IMR-90 (cell line): ENCODE data around the gene BRIP1. TPM values are rescaled to one million over a fixed set of nuclear protein-coding genes. Genes with fewer than 3 reads are reported as not detected.

Experiments
- ATAC-seq: fragments of 200-7000 bp; cut with Tn5 transposase; 2 replicates; pipeline ENCODE4 v1.9.1; 2020; ENCODE audit warnings: low read depth, mild to moderate bottlenecking, moderate library complexity
- BruUV-seq: library from RNA; stranded (reverse); fragments of 400-500 nt; replicated peaks from 2 replicates; lab custom pipeline; 2021; lab: Mats Ljungman, UMichigan
- CTCF ChIA-PET: fragments of 300-600 bp; formaldehyde crosslinking; extraction: SDS; loops from one replicate; lab custom pipeline; 2021; ENCODE audit warnings: antibody characterized with exemption; lab: Yijun Ruan, JAX
- POLR2A ChIA-PET: fragments of 300-600 bp; sonication (Branson Sonifier 250); formaldehyde crosslinking; loops from one replicate; lab custom pipeline; 2022; ENCODE audit warnings: antibody characterized with exemption; ENCODE audit not compliant: unreplicated experiment; lab: Charles Lee
- DNase-seq: peaks from one replicate; pipeline ENCODE4 v3.0.0; 2013
- H2AFZ ChIP-seq: replicated peaks from 2 replicates; pipeline ENCODE3; 2013; ENCODE audit warnings: low read length, mild to moderate bottlenecking; ENCODE audit not compliant: poor library complexity
- H2AK5ac ChIP-seq: 2 replicates; pipeline ENCODE4 v1.6.1; 2013; ENCODE audit warnings: low read depth, low read length, inconsistent platforms
- H2AK9ac ChIP-seq: replicated peaks from 2 replicates; pipeline ENCODE3; 2013; ENCODE audit warnings: mild to moderate bottlenecking, low read depth, low read length, moderate library complexity; ENCODE audit not compliant: poor library complexity
- H2BK120ac ChIP-seq: 2 replicates; pipeline ENCODE4 v1.6.1; 2013; ENCODE audit warnings: low read depth, low read length, inconsistent platforms
- H2BK15ac ChIP-seq: 3 replicates; pipeline ENCODE4 v1.6.1; 2013; ENCODE audit warnings: low read depth, low read length, inconsistent platforms
- H2BK20ac ChIP-seq: 2 replicates; pipeline ENCODE4 v1.6.1; 2013; ENCODE audit warnings: low read depth, mild to moderate bottlenecking, inconsistent platforms, low read length, moderate library complexity
- H2BK5ac ChIP-seq: 2 replicates; pipeline ENCODE4 v1.6.1; 2013; ENCODE audit warnings: mild to moderate bottlenecking, low read depth, low read length, inconsistent platforms; ENCODE audit not compliant: poor library complexity, severe bottlenecking
- H3K14ac ChIP-seq: replicated peaks from 2 replicates; pipeline ENCODE4 v1.6.1; 2013; ENCODE audit warnings: low read depth, low read length, inconsistent platforms
- H3K18ac ChIP-seq: 2 replicates; pipeline ENCODE4 v1.6.1; 2013; ENCODE audit warnings: low read depth, low read length, control low read depth
- H3K23ac ChIP-seq: 2 replicates; pipeline ENCODE4 v1.6.1; 2013; ENCODE audit warnings: low read depth, low read length, inconsistent platforms
- H3K27ac ChIP-seq: 2 replicates; pipeline ENCODE4 v1.5.1; 2013; ENCODE audit warnings: mild to moderate bottlenecking, control low read depth, low read length; ENCODE audit not compliant: insufficient read depth
- H3K27me3 ChIP-seq: 2 replicates; pipeline ENCODE4 v1.6.1; 2013; ENCODE audit warnings: low read length; ENCODE audit not compliant: control insufficient read depth, insufficient read depth
- H3K36me3 ChIP-seq: 2 replicates; pipeline ENCODE4 v1.6.1; 2013; ENCODE audit warnings: low read length, mixed read lengths; ENCODE audit not compliant: control insufficient read depth, insufficient read depth
- H3K4ac ChIP-seq: 2 replicates; pipeline ENCODE4 v1.6.1; 2013; ENCODE audit warnings: low read depth, low read length, inconsistent platforms
- H3K4me1 ChIP-seq: 2 replicates; pipeline ENCODE4 v1.6.1; 2013; ENCODE audit warnings: low read length, mixed read lengths; ENCODE audit not compliant: control insufficient read depth, insufficient read depth
- H3K4me2 ChIP-seq: 2 replicates; pipeline ENCODE4 v1.6.1; 2013; ENCODE audit warnings: low read depth, mild to moderate bottlenecking, control low read depth, low read length, moderate library complexity
- H3K4me3 ChIP-seq: 2 replicates; pipeline ENCODE4 v1.5.1; 2013; ENCODE audit warnings: low read depth, mild to moderate bottlenecking, control low read depth, low read length, moderate library complexity; ENCODE audit not compliant: insufficient read depth
- H3K56ac ChIP-seq: 2 replicates; pipeline ENCODE4 v1.6.1; 2013; ENCODE audit warnings: low read length, inconsistent platforms; ENCODE audit not compliant: insufficient read depth; ENCODE audit errors: extremely low read depth
- H3K79me1 ChIP-seq, 2 experiments: 2 replicates each; pipeline ENCODE4 v1.6.1; 2013; ENCODE audit warnings: low read length in 2 of 2, inconsistent platforms in 1 of 2, low read depth in 1 of 2
- H3K9ac ChIP-seq: 2 replicates; pipeline ENCODE4 v1.6.1; 2013; ENCODE audit warnings: low read depth, low read length, control low read depth
- H3K9me1 ChIP-seq: 2 replicates; pipeline ENCODE4 v1.6.1; 2013; ENCODE audit warnings: low read length, inconsistent platforms; ENCODE audit not compliant: insufficient read depth
- H3K9me3 ChIP-seq: 2 replicates; pipeline ENCODE4 v1.6.1; 2013; ENCODE audit warnings: low read length; ENCODE audit not compliant: control insufficient read depth, insufficient read depth
- H4K20me1 ChIP-seq: 2 replicates; pipeline ENCODE4 v1.6.1; 2013; ENCODE audit warnings: low read length, inconsistent platforms; ENCODE audit not compliant: insufficient read depth
- H4K5ac ChIP-seq: 2 replicates; pipeline ENCODE4 v1.6.1; 2013; ENCODE audit warnings: mild to moderate bottlenecking, low read depth, low read length, control low read depth
- H4K8ac ChIP-seq, 2 experiments: 2 replicates each; pipeline ENCODE4 v1.6.1; 2013; ENCODE audit warnings: low read depth in 2 of 2, low read length in 2 of 2, control low read depth in 1 of 2, inconsistent platforms in 1 of 2
- H4K91ac ChIP-seq: 2 replicates; pipeline ENCODE4 v1.6.1; 2013; ENCODE audit warnings: low read depth, low read length, inconsistent platforms; ENCODE audit not compliant: insufficient read depth
- BHLHE40 ChIP-seq: fragments of 150-350 bp; IDR thresholded peaks from 2 replicates; pipeline ENCODE4 v1.6.1; 2016; ENCODE audit warnings: mild to moderate bottlenecking, low read depth, low read length
- MAFK ChIP-seq: IDR thresholded peaks from 2 replicates; pipeline ENCODE4 v1.6.1; 2012; ENCODE audit warnings: low read depth, low read length, improper control_type of control experiment
- WGBS, 2 experiments: methylation state at CpG; one replicate each; pipeline versions ENCODE4 v1.1.5 to v1.1.7; 2013; ENCODE audit warnings: missing lambda C conversion rate in 2 of 2; ENCODE audit not compliant: insufficient read length in 1 of 2; ENCODE audit errors: extremely low coverage in 2 of 2; 5-methylcytosine and 5-hydroxymethylcytosine counted together
- dilution Hi-C: fragments of 300-500 bp; cut with HindIII; formaldehyde crosslinking; loops from one replicate; pipeline ENCODE4 v1.14.3; 2018; ENCODE audit warnings: low sequenced_read_pairs; ENCODE audit not compliant: unreplicated experiment
- in situ Hi-C: fragments of 300-500 bp; cut with MboI; formaldehyde crosslinking; loops from 3 replicates; pipeline ENCODE4 v1.14.3; 2019; ENCODE audit warnings: low sequenced_read_pairs, inconsistent platforms, mixed read lengths
- intact Hi-C: fragments of 100-400 bp; cut with micrococcal nuclease; formaldehyde crosslinking; loops from 2 replicates; pipeline ENCODE4 v1.10.0; 2022
- polyA plus RNA-seq, 3 experiments: library from polyadenylated mRNA; depleted of rRNA; stranded (reverse); fragments of >200 nt; gene quantifications; 2 replicates each; pipeline ENCODE4 v1.2.3, GENCODE V29; 2012; ENCODE audit warnings: low replicate concordance in 1 of 3
- total RNA-seq: library from RNA; depleted of rRNA; stranded (reverse); fragments of >200 nt; gene quantifications from 2 replicates; pipeline ENCODE4 v1.2.3, GENCODE V29; 2012

Gene BRIP1
- total and polyA plus RNA-seq, 2 of the 4 experiments (the other 2 are of a cell fraction) = 6.1 to 19.7 TPM

- Histone ChIP-seq H3K9ac (no peak overlapping the region), H2BK120ac (no peak overlapping the region), H3K9me1 (no peaks in the 10 kb centered on the region), H4K91ac (no peak overlapping the region), H4K20me1 (no peaks in the 10 kb centered on the region), H2BK15ac (no peak overlapping the region), H3K4ac (no peak overlapping the region), H3K4me1 (no peaks in the 10 kb centered on the region), H3K14ac (no peak overlapping the region), H3K9me3 (no peaks in the 10 kb centered on the region), H3K4me2 (no peak overlapping the region), H4K5ac (no peak overlapping the region), H2AK9ac (no peak overlapping the region), H3K36me3 (peaks cover 1% of the 10 kb centered on the region; the same call in 1 of the 2 replicates), H3K18ac (no peak overlapping the region), H3K79me1 (0 out of 4 replicates have a peak, but pooled peaks cover 0 to 6% of the 10 kb centered on the region in 2 experiments), H3K4me3 (no peak overlapping the region), H2BK20ac (no peak overlapping the region), H3K27ac (no peak overlapping the region), H2AK5ac (no peak overlapping the region), H3K56ac (no peak overlapping the region), H3K23ac (no peak overlapping the region), H2BK5ac (no peak overlapping the region), H3K27me3 (no peaks in the 10 kb centered on the region), H4K8ac (no peak overlapping the region), H2AFZ (no peak overlapping the region)
- ChIA-PET POLR2A (no interaction called here), CTCF (no interaction called here)
- no TSS peak for BruUV-seq
- ATAC-seq = no peak
- DNase-seq = no peak
- in situ Hi-C loops = no loop called here
- dilution Hi-C loops = no loop called here
- intact Hi-C loops = no loop called here
- no CpG with 5 or more reads among the region's 1 CpG for WGBS, 2 experiments
- TF ChIP-seq MAFK (peak; percentile 88), BHLHE40 (no peak)
Measured at GRCh38 chr17:61686113-61686512, 177.2 kb downstream of the BRIP1 start.
